K562 (cell line): Measurements from ENCODE around the gene BCKDK. TPM values are rescaled to one million over a fixed set of nuclear protein-coding genes. Genes with fewer than 3 reads are reported as not detected.

Source experiments
- ATF1 ChIP-seq, 2 experiments: fragments of 450-650 bp in 1 of 2; IDR thresholded peaks; 2 replicates each; pipeline ENCODE4 v1.6.1; 2016; ENCODE audit warnings: missing compliant biosample characterization in 1 of 2, missing genetic modification characterization in 1 of 2
- BCOR ChIP-seq: fragments of 450-650 bp; IDR thresholded peaks from 2 replicates; pipeline ENCODE4 v1.6.1; 2016
- CHD7 ChIP-seq: fragments of 200-600 bp; sonication (generic); IDR thresholded peaks from one replicate; pipeline ENCODE4 v1.6.1; 2012; ENCODE audit warnings: mild to moderate bottlenecking, low read depth, low read length, inconsistent platforms
- E2F5 ChIP-seq: sonication (generic); formaldehyde crosslinking; IDR thresholded peaks from 2 replicates; pipeline ENCODE4 v1.8.0; 2022; ENCODE audit warnings: mild to moderate bottlenecking, missing genetic modification reagents
- FOXP1 ChIP-seq: sonication (generic); formaldehyde crosslinking; IDR thresholded peaks from 2 replicates; pipeline ENCODE4 v1.8.0; 2022; ENCODE audit warnings: mild to moderate bottlenecking, missing genetic modification reagents
- GMEB1 ChIP-seq: fragments of 250-450 bp; sonication (Bioruptor Pico); IDR thresholded peaks from 2 replicates; pipeline ENCODE4 v1.4.0; 2020; ENCODE audit warnings: mild to moderate bottlenecking
- KAT2B ChIP-seq: IDR thresholded peaks from one replicate; pipeline ENCODE4 v1.6.1; 2012; ENCODE audit warnings: low read depth, mild to moderate bottlenecking, control low read depth, inconsistent platforms, low read length, moderate library complexity
- KHSRP ChIP-seq: fragments of 450-650 bp; IDR thresholded peaks from 2 replicates; pipeline ENCODE4 v1.6.1; 2017
- PCBP1 ChIP-seq: fragments of 200-400 bp; formaldehyde crosslinking; IDR thresholded peaks from 2 replicates; pipeline ENCODE4 v1.6.1; 2018; ENCODE audit warnings: mild to moderate bottlenecking, low read depth, low read length; ENCODE audit not compliant: poor library complexity, severe bottlenecking
- ZKSCAN1 ChIP-seq: fragments of 150-350 bp; IDR thresholded peaks from 2 replicates; pipeline ENCODE4 v1.6.1; 2016; ENCODE audit warnings: low read depth, low read length
- ZNF398 ChIP-seq: fragments of 250-450 bp; sonication (Bioruptor Pico); IDR thresholded peaks from 2 replicates; pipeline ENCODE4 v1.8.0; 2021; ENCODE audit warnings: moderate library complexity, mild to moderate bottlenecking, inconsistent platforms
- polyA plus RNA-seq, 8 experiments: library from polyadenylated mRNA; depleted of rRNA in 4 of 8; stranded (reverse) in 5 of 8; unstranded in 3 of 8; fragments of >200 nt; fragmentation: Nextera tagmentation in 2 of 8; fragmentation: Illumina TruSeq in 1 of 8; extraction: Ambion mirVana in 2 of 8; extraction: Trizol in 1 of 8; gene quantifications; 2 replicates each; pipeline versions ENCODE4 v1.2.1 to v1.2.3, GENCODE V29; 2011 to 2014; ENCODE audit warnings: inconsistent platforms in 1 of 8, missing spikeins in 1 of 8
- total RNA-seq, 7 experiments: library from RNA; depleted of rRNA in 6 of 7; stranded (reverse); fragments of >200 nt in 6 of 7; fragmentation: Illumina TruSeq in 2 of 7; extraction: Trizol in 2 of 7; gene quantifications; 2 replicates each; pipeline versions ENCODE4 v1.2.1 to v1.2.3, GENCODE V29; 2011 to 2021; ENCODE audit warnings: low replicate concordance in 1 of 7

BCKDK gene
- total and polyA plus RNA-seq, 9 of the 15 experiments (the other 6 are each of a cell fraction or from before 2014, with no cell fraction given), result 0.58 to 34.8 (median 13.1) TPM

DNA sequence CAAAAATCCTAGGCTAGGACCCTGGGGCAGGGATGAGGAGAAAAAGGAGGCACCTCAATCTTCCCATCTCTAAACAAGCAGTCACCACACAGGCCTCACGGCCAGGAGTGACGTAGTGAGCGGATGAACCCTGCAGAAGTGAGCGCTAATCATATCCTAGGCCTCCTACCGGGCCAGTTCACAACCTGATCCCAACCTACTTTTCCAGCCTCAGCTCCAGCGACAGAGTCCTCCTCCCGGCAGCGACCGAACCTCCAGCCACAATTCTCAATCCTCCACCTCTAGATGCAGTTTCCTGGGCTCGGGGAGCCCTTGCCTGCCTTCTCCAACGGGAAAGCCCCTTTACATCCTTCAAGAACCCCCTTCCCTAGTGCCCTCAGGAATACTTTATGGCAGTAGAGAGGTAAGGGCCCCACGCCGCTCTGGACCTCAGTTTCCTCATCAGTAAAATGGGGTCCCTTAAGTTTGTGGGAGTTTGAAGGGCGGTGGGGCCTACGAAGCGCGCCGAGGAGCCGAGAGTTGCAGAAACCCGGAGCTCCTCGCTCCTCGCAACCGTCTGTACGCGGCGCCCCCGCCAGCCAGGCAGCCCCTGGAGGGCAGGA is 35.5 kb upstream of the BCKDK start (continued):
- TF ChIP-seq GMEB1 (CRISPR knock-in tag) (no peak), BCOR (peak; percentile 81), KHSRP (no peak), ZKSCAN1 (no peak), E2F5 (CRISPR knock-in tag) (no peak), FOXP1 (CRISPR knock-in tag) (no peak), ATF1 (CRISPR knock-in tag; IDR thresholded peaks at IDR 0.05) (no peak), ATF1 (tag; IDR thresholded peaks at IDR 0.05) (0 out of 2 replicates have a peak, but pooled peaks have one; percentile 24), KAT2B (no peak), ZNF398 (CRISPR knock-in tag) (no peak), PCBP1 (no peak), CHD7 (no peak)
